HG02970 (cell line): ENCODE measurements around the gene BEND4.
"Not testable (repeated sequence)": the region's sequence is repeated elsewhere in the genome, so short reads cannot be mapped to it uniquely, and the experiment has no call there.

Experiments
- ATAC-seq: cut with Tn5 transposase; IDR thresholded peaks from one replicate; pipeline ENCODE4 v1.9.1; 2021; ENCODE audit warnings: mild to moderate bottlenecking, moderate library complexity, moderate number of reproducible peaks; ENCODE audit not compliant: unreplicated experiment, low FRiP score

BEND4 gene

DNA sequence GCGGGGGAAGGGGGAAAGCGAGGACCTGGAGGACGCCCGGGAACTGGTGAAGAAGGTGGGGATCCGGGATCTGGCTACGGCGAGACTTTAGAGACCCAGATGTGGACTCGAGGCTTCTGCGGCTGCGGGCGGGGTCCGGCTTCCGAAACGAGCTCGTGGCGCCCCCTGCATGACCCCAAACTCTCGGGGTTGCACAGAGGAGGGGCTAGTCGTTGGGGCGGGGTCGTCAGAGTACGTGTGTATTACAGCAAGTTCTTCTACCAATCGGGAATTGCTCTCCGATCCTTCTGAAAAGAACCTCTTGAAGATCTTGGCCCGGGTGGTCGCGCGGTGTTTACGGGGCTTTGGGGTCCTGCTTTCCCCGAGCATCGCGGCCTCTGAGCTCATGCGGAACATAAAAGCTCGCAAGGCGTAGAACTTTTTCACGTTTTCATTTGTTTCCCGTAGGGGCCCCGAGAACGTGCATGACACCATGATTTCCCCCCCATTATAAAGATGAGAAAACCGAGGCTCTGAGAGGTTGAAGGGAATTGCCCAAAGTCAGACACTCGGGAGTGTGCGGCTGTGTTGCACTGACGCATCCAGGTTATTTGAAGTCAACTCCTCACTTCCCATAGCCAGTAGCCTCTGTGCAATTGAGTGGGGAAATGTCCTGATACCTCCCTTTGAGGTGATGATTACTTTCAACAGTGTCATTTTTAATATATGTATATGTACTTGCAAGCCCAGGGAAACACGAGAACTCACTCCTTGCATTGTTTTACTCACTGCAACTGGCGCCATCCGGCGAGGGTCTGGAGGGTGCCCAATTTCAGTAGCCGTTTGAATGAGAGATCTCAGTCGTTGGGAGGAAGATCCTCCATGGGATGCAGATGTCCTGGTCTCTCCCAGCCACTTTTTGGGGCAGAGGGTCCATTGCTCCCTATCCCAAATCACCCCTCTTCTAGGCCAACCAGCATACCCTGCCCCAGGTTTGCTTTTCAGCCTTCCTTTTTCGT, at the start of gene BEND4:
Gene BEND4 (minus strand): TSS at position 149 of the 998 bp plus-strand sequence. CDS start 512 bp downstream, outside the sequence.
- peak; percentile 14 for ATAC-seq

- ATAC-seq = no peak
These were observed 44.9 kb upstream of the BEND4 start for GRCh38 chr4:42197341-42197740.

GRCh38 chr4:42172921-42173320, 20.5 kb upstream of the BEND4 start:
- ATAC-seq = no peak

- ATAC-seq = no peak
These were observed 19.8 kb upstream of the BEND4 start for GRCh38 chr4:42172128-42172790.

GRCh38 chr4:42167709-42168108, 15.3 kb upstream of the BEND4 start:
- peak; percentile 99 for ATAC-seq

DNA sequence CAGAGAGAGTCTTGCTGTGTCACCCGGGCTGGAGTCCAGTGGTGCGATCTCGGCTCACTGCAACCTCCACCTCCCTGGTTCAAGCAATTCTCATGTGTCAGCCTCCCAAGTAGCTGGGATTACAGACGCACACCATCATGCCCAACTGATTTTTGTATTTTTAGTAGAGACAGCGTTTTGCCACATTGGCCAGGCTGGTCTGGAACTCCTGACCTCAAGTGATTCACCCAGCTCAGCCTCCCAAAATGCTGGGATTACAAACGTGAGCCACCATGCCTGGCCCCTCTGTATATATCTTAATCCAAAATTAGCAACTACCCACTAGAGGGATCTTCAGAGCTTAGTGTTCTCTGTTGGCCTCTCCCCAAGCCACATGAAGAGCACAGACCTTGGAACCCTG, 13.7 kb upstream of the BEND4 start:
- not testable (repeated sequence) for ATAC-seq

DNA sequence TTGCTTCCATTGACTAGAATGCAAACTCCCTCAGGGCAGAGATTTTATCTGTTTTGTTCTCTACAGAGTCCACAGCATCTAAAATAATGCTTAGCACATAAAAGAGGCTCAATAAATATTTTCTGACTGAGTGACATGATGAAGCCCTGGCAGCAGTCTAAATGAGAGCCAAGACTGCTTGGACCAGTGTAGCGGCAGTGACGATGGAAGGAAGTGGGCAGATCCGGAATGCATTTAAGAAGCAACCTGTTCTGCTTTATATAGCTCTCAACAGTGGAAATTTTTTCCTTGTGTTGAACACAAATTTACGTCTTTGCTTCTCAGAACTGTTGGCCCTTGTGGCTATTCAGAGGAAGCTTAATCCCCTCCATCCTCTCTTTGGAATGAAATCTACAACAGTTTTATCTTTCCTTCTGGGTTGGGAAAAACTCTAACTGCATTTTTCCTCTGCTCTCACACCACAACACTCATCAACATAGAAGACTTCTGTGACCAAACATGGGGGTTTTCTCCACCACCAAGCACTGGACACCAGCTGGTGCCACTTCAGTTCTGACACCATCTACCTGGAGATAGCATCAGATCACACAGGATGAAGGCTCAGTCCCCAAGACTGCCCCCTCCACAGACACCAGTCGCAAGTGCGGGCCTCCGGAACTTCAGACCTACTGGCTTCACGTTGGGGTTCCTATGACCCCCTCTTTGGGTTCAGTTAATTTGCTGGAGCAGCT, 7.0 kb upstream of the BEND4 start:
- no peak for ATAC-seq

DNA sequence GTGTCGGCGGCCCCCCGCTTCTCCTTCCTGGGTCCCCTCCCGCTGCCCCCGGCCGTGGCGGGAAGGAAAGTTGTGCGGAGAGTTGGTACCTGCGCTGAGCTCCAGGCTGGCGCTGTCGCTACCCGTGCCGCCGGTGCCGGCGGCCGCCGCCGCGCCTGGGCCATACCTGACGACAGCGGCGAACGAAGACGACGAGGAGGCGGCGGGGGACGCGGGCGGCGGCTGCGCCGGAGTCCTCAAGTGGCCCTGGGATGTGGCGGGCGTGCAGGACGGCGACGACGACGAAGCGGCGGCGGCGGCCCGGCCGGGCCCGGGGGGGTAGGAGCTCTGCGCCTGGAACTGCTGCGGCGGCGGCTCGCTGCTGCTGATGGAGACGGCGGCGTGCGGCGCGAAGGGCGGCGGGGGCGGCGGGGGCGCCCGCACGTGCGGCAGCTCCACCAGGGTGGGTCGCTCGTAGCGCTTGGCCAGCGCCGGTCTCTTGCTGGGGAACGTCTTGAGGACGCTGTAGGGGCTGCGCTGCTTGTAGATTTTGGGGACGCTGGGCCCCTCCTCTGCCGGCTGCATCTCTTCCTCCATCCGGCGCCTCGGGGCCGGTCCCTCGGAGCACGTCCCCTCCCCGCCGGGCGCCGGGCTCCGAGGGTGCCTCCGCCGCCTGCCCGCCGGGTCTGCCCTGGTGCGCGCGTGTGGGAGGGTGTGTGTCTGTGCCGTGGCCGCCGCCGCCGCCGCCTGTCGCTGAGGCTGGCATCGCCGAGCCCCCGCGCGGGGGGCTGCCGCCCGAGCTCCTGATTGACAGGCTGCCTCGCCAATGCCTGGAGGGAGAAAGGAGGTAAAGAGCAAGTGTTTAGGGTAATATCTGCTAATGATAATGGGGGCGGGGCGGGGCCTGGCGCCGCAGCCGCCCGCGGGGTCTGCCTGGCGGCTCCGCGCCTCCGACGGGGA, 618 bp downstream of the BEND4 start:
- peak; percentile 57 for ATAC-seq

- ATAC-seq = peak; percentile 30
These were observed 1.5 kb downstream of the BEND4 start for GRCh38 chr4:42150653-42151567.

- no peak for ATAC-seq
These were observed 3.5 kb downstream of the BEND4 start for GRCh38 chr4:42149004-42149403.

DNA sequence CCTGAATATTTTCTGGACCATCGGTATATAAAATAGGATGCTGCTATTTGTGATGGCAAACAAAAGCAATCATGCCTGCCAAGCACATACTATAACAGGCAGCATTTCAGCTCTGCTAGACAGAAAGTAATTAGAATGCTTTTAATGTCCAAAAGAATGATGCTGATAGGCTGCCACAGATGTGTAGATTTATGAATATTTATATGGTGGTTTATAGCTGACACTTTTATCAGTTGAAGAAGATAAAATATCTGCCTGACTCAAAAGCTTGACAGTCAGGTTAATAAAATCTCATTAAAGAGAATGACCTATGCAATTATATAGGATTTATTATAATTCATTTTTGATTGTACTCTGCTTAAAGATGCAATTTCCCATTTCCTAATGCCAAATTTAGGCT, 4.0 kb downstream of the BEND4 start:
- no peak for ATAC-seq

GRCh38 chr4:42144028-42144427, 8.4 kb downstream of the BEND4 start:
- ATAC-seq = no peak

DNA sequence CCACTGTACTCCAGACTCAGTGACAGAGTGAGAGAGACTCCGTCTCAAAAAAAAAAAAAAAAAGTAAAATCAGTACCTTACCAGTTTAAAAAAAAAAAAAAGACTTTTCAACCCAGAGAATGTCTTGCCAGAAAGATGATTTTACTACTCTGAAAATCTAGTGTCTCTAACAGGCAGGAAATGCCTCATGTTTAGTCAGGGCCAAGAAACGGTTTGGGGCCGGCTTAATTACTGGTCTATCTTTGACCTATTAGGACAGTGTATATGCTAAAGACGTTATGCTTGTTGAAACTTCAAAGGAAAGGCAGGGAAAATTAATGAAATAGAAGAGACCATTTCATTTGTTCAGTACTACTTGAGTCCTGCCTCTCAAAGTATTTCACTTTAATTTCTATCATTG, 9.9 kb downstream of the BEND4 start:
- no peak for ATAC-seq

- no peak for ATAC-seq
These were observed 16.1 kb downstream of the BEND4 start for GRCh38 chr4:42136371-42136770.

GRCh38 chr4:42133006-42133405, 19.4 kb downstream of the BEND4 start:
- ATAC-seq = no peak

- ATAC-seq = no peak
These were observed 20.4 kb downstream of the BEND4 start for GRCh38 chr4:42132099-42132498.

DNA sequence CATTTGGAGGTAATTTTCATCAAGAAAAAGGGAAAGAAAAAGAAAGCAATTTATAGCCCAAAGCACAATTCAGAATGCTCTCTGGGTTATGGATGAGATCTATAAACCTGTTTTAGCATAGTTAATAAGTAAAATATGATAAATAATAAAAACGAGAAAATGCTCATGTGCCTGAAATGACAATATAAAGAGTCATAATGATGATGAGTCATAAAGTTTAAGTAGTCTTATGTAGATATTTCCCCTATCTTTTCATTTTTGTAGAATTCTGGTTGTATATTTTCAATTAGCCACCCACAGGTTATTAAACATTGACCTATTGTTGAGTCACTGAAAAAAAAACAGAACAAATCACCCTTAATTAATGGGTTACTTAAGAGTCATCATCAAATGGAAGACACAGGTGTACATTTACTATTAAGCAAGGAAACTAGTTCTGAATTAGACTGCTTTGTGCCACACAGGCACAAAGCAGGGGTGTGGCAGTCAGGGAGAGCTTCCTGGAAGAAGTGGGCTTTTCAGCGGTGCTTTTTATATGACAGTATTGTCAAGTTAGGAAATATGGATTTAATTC, 29.3 kb downstream of the BEND4 start:
- ATAC-seq = no peak

DNA sequence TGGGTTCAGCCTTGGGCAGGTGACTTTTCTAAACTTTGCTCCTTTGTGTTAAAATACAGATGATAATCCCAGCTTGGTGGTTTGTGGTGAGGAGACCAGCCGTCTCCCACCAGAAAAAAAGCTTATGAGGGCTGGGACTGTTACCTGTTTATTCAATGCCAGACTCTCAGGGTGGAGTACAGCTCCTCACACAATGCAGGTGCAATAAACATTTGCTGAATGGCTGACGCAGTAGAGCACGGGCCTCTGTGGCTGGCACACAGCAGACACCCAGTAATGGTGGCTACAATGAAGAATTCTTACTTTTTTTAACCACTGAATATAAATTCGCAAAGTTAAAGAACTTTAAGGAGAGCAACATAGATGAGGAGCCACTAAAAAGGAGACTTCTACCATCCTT, 30.2 kb downstream of the BEND4 start:
- ATAC-seq = no peak
